GM18517 (cell line): ENCODE data around the gene KAZN.

Source experiments
- ATAC-seq: cut with Tn5 transposase; IDR thresholded peaks from one replicate; pipeline ENCODE4 v1.9.1; 2021; ENCODE audit warnings: mild to moderate bottlenecking, moderate library complexity; ENCODE audit not compliant: unreplicated experiment

The KAZN gene

DNA sequence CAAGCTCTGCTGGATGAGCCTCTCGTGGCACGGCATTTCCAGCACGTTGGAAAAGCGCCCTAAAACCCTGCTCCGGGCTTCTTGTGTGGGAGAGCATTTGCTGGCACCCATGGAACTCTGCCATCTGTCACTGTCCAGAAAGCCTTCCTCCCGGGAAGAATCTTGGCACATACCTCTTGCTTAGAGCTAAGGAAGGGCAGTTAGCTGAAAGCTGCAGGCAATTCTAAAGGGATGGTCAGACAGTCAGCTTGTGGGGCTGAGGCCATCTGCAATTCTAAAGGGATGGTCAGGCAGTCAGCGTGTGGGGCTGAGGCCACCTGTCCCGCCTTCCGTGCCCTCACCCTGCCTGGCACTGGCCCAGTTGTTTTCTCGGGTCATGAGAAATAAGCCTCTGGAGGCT lies 416.0 kb downstream of the KAZN start:
- ATAC-seq = no peak

DNA sequence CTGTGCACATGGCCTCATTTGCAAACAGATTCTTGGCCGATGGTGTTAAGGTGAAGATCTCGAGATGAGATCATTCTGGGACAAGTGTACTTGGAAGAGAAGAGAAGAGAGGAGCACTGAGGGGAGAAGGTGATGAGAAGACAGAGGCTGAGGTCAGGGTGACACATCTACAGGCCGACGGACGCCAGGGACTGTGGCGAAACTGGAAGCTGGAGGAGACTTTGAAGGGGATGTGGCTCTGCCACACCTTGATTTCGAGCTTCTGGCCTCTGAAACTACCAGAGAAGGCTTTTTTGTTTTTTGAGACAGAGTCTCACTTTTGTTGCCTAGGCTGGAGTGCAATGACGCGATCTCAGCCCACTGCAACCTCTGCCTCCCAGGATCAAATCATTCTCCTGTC lies 417.5 kb downstream of the KAZN start:
- no peak for ATAC-seq

DNA sequence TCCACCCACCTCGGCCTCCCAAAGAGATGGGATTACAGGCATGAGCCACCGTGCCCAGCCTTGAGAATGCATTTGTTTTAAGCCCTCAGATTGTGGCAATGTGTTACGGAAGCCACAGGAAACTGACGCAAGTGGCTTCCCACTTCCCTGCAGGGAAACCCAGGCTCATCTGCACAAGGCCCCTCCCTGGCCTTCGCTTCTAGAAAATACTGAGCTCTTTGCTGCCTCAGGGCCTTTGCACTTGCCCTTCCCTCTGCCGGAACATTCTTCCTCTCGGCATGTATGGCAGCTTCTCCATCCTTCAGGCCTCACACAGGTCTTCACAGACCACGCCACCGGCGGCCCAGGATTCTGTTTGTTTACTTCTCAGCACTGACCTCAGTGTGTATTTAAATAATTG lies 418.0 kb downstream of the KAZN start:
- no peak for ATAC-seq

DNA sequence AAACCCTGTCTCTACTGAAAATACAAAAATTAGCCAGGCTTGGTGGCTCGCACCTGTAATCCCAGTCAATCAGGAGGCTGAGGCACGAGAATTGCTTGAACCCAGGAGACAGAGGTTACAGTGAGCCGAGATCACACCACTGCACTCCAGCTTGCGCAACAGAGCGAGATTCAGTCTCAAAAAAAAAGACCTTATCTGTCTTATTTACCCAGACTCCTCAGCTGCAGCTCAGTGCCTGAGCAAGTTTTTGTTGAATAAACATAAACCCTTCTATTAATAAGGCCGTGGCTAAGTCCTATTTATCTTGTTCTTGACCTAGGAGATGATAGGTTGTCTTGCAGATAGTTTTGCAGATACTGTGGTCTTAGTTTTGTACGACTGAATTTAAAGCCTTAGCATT lies 418.6 kb downstream of the KAZN start:
- ATAC-seq = no peak

DNA sequence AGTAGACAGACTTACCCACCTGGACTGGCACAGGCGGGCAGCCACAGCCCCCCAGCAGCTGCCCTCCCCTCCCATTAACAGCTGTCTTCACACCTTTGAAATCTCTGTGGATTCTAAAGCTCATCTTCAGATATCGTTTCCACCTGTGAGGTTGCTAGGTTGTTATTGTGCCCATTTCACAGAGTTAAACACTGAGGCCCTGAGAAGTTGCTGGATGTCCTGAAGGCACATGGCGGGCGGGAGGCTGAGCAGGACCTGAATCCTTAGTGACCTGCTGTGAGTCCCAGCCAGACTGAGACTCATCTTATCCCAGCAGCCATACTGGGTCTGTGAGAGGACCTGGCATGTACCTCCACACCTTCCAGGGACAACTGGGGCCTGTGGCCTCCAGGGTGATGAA lies 420.3 kb downstream of the KAZN start:
- ATAC-seq = no peak

DNA sequence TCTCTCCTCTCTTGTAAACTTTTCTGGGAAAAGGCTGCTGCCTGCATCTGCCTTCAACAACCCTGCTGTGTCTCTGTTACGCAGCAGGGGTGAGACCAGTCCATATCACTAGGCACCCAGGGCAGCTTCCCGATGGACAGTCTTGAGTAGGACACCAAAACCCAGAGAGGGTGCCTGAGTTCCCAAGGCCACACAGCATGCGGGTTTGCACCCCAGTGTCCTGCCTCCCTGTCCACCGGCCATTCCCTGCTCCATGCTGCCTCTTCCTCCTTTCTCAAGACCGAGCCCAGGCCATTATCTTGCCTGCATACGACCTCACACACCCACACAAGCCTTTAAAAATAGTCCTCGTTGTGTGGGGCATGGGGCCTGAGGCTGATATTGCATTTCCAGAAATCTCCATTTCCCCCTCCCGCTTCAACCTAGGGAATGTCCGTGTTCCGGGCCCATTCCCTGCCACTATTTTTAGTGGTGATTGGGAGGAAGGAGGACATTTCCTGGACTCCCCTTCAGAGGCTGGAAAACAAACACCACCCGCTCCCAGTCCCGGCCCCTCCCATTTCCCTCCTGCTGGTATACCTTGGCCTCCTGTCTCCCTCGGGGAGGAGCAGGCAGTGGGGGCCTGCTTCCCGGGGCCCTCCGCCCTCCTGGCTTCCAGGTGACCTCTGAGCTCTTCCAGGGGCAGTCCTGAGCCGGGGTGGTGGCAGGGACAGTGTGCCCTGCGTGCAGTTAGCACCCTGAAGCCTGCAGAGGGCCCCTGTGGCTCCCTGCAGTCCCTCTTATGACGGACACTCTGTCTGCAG lies 422.7 kb downstream of the KAZN start:
- no peak for ATAC-seq

DNA sequence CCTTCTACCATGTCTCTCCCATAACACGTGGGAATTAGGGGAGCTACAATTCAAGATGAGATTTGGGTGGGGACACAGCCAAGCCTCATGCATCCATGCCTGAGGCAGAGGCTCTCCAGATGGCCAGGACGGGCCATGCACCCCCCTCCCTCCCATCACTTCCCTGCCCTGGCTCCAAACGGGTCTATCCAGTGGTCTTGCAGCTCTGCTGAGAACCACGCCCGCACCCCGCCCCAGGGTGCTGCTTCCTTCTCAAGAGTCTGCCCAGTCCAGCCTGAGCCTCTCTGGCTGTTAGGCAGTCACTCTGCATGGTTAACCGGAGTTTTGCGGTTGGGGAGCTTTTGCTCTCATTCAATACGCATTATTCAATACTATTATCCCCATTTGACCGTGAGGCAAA lies 423.6 kb downstream of the KAZN start:
- no peak for ATAC-seq

DNA sequence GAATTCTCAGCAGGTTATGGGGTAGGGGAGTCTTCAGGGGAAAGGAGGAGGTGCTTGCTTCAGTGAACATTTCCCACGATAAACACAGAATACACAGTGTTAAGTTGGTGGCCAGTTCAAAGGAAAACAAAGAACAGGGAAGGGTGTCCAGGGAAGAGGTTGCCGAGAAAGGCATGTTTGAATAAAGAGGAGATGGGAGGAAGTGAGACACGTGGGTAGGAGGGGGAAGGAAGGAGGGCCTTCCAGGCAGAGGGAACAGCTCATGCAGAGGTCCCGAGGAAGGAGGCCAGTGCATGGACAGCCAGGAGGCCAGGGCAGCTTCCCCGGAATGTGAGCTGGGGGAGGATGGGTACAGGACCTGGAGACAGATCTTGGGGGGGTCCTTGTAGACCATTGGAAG lies 424.7 kb downstream of the KAZN start:
- no peak for ATAC-seq

DNA sequence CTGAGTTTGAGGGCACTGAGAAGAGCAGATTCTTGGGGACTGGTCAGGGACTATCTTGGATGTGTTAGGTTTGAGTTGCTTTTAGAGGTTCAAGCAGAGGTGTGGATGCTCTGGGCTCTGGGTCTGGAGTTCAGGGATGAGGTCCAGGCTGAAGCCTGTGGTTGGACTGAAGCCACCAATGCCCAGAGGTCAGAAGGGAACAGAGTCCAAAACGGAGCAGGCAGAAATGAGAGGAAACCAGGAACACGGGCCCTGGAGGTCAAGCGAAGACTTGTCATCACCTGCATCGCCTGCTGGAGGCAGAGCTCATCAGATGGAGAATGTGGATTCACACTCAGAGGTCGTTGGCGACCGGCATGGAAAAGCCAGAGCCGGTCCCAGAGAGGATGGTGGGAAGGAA lies 425.5 kb downstream of the KAZN start:
- no peak for ATAC-seq

DNA sequence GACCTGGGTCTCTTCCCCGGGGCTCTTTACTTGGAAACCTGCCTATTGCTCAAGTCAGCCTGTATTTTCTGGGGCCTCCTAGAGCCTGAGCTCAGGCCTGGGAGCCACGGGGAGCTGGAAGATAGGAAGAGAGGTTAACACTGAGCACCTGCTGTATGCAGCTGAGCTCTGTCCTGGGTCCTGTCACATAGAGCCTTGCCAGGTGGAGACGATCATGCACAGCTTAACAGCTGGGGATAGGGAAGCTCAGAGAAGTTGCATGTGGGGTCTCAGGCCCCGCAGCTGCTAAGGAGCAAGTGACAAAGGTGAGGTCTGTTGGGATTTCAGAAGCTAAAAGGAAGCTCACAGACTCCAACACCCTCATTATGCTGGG lies 427.6 kb downstream of the KAZN start:
- no peak for ATAC-seq

DNA sequence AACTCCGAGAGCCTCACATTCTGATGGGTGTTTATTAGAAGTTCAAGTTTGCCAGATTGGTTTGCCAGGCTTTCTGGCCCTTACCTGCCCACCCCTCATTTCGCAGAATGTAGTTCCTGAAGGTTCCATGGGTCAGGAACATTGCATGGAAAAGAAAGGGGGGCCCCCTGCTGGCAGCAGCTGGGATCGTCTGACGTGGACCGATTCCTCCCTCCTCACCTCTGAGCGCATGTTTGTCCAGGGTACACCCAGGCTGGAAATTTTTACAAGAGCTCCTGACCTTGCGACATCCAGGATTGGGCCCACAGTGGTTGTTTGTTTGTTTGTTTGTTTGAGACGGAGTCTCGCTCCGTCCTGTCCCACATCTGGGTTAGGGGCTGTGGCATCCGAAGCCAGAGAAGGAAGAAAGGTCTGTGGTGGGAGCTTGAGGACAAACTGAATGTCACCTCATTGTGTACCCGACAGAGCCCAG lies 429.1 kb downstream of the KAZN start:
- ATAC-seq = no peak

DNA sequence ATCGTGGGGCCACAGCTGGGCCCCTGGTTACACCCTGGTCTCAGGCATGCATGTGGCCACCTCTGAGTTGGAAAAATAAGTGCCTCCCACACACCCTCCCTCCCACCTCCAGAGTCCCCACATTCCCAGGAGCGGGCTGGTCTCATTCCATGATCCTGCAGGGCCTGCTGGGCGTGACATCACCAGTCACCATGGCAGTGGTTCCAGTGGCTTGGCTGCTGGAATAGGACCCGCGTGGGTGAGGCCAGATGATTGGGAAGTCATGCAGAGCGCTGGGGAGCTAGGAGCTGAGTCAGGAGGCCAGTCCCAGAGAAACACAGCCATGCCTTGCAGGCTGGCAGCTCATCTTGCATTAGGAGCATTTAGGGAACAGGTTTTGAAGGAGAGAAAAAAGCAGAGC lies 429.6 kb downstream of the KAZN start:
- ATAC-seq = no peak

DNA sequence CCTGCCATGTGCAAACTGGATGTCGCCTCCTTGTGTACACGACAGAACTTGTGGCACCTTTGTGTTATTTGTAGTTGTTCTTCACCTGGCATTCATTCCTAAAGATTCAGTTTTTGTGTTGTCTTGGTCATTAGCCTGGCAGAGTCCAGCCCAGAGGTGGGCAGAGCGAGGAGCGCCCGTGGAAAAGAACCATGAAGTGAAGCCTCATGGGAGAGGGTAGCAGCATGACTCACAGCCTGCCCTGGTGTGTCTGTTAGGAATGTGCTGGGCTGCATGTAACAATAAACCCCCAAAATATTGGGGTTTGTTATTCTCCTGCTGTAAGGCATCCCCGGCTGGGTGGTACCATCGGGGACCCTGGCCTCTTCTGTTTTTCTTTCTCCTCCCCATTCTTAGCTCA lies 430.1 kb downstream of the KAZN start:
- ATAC-seq = no peak

DNA sequence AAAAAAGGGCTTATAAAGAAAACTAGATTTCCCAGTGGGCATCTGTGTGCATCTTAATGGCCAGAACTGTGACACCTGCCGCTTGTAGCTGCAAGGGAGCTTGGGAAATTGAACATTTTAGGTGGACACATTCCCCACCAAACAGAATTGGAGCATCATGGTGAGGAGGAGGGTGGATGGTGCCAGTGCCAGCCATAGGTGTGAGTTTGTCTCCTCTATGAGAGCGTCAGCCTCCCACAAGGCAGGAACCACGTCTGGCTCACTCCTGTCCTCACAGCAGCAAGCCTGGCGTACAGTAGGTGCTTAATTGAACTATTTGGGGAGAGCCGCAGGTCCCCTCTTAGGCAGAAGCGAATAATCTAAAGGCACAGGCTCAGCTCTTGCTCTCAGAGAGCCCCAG lies 430.6 kb downstream of the KAZN start:
- ATAC-seq = no peak

DNA sequence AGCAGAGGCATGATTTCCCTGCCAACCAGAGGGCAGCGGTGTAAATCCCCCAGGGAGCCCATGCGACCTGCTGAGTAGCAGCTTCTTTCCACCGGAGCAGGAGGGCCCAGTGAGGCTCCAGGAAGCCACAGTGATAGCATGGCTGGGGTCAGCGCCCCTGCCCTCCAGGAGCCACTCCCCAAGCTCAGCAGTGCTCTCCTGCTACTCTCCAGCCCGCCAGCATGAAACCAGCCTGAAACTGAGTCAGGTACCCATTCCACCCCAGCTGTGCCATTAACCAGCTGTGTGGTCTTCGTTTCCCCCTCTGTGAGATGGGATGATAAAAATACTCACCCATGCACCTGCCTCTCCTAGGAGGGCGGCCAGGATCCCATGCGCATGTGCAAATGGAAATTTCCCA lies 431.3 kb downstream of the KAZN start:
- no peak for ATAC-seq

DNA sequence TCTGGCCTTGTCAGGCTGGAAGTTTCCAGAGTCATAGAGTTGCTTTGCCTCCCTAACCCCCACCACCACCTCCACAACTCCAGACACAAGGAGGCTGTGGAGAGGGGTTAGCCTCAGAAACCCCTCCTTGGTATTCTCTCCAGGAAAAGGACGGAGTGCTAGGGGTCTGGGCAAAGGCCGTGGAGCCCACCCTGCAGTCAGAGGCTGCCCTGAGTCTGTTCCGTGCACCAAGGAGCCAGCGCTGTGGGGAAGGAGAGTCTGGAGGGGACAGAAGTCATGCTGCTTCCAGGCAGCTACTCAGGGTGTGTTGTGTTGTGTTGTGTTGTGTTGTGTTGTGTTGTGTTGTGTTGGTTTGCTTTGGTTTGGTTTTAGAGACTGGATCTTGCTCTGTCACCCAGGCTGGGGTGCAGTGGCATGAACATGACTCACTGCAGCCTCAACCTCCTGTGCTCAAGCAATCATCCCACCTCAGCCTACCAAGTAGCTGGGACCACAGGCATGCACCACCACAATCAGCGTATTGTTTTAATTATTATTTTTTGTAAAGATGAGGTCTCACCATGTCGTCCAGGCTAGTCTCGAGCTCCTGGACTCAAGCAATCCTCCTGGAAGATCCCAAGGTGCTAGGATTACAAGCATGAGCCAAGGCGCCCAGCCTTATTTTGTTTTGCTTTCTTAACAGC lies 432.9 kb downstream of the KAZN start:
- ATAC-seq = no peak

DNA sequence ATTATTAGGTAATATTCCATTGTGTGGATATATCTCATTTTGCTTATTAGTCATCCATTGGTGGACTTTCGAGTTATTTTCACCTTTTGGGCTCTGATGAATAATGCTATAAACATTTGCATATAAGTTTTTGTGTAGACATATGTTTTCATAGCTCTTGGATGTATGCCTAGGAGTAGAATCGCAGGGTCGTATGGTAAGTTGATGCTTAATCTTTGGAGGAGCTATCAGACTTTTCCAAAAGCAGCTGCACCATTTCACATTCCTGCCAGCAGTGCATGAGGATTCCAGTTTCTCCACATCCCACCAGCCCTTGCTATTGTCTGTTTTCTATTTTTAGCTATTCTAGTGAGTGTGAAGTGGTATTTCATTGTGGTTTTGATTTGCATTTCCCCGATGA lies 434.8 kb downstream of the KAZN start:
- ATAC-seq = no peak

DNA sequence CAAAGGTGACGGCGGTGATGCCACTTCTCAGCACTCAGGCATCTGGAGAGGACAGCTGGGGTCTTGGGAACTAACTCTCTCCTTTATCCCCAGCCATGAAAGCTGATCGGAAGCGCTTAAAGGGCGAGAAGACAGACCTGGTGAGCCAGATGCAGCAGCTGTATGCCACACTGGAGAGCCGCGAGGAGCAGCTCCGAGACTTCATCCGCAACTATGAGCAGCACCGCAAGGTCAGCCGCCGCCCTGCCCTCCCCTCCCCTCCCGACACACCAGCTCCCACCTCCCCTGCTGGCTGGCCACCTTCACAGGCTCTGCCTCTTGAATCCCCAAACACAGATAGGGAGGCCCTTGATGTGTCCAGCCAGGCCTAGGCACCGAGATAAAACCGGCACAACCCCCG lies 436.2 kb downstream of the KAZN start:
- ATAC-seq = no peak

DNA sequence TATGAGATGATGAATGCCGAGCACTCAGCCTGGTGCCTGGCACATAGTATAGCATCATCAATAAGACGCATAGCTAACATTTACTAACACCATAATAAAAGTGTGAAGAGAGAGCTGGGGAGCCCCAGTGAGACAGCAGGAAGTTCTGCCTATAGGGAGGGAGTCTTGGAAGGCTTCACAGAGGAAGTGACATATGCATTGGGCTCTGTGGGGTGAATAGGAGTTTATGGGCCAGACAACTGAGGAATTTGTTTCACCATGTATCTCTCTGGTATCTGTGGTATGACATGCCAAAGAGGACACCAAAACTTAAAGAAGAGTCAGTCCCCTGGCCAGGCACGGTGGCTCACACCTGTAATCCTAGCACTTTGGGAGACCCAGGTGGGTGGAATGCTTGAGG lies 436.8 kb downstream of the KAZN start:
- no peak for ATAC-seq

DNA sequence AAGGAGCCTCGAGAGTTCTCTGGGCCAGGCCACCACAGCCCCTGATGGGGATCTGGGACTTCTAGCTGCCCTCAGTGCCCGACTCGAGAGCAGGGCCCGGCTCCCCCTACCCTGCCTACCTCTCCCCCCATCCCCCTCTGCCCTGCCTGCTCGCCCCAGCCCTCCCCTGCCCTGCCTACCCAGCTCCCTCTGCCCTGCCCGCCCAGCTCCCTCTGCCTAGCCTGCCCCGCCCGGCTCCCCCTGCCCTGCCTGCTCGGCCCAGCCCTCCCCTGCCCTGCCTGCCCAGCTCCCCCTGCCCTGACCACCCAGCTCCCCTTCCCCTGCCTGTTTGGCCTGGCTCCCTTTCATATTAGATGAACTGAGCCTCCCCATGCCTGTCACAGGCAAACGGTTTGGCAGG lies 437.6 kb downstream of the KAZN start:
- no peak for ATAC-seq

DNA sequence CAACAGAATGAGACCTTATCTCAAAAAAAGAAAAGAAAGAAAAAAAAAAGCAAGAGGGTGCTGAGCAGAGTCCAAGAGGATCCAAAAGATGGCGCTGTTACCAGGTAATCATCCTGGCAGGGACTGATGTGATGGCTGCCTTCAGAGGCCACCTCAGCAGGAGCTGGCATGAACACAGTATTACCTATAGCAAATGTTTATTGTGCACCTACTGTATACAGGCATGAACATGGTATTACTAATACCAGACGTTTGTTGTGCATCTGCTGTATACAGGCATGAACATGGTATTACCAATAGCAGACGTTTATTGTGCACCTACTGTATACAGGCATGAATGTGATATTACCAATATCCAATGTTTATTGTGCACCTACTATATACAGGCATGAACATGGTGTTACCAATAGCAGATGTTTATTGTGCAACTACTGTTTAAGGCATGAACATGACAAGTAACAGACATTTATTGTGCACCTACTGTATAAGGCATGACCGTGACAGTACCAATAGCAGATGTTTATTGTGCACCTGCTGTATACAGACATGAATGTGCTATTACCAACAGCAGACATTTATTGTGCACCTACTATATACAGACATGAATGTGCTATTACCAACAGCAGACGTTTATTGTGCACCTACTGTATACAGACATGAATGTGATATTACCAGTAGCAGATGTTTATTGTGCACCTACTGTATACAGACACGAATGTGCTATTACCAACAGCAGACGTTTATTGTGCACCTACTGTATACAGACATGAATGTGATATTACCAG lies 439.9 kb downstream of the KAZN start:
- no peak for ATAC-seq
